RWPE2 (cell line): ENCODE results near the gene RNF115.
"Not testable (repeated sequence)": the region's sequence is repeated elsewhere in the genome, so short reads cannot be mapped to it uniquely, and the experiment has no call there.

Experiments used
- ATAC-seq: fragments of 200-7000 bp; cut with Tn5 transposase; 3 replicates; pipeline ENCODE4 v1.9.1; 2021; ENCODE audit warnings: low read depth
- DNase-seq: peaks from one replicate; pipeline ENCODE4 v3.0.0-alpha.2; 2020; ENCODE audit warnings: low spot score
- H3K27ac ChIP-seq: fragments of 450-650 bp; 2 replicates; pipeline ENCODE4 v1.5.1; 2017; ENCODE audit warnings: mild to moderate bottlenecking; ENCODE audit not compliant: poor library complexity, severe bottlenecking
- H3K27me3 ChIP-seq: fragments of 250-450 bp; sonication (Bioruptor Pico); 2 replicates; pipeline ENCODE4 v1.5.1; 2021; ENCODE audit warnings: mild to moderate bottlenecking, moderate library complexity; ENCODE audit not compliant: insufficient read depth, poor library complexity, severe bottlenecking
- H3K36me3 ChIP-seq: fragments of 250-450 bp; sonication (Bioruptor Pico); 2 replicates; pipeline ENCODE4 v1.5.1; 2020; ENCODE audit warnings: low read depth, mild to moderate bottlenecking, moderate library complexity
- H3K4me1 ChIP-seq: fragments of 250-450 bp; sonication (Bioruptor Pico); 2 replicates; pipeline ENCODE4 v1.5.1; 2021; ENCODE audit warnings: mild to moderate bottlenecking, moderate library complexity; ENCODE audit not compliant: insufficient read depth, poor library complexity, severe bottlenecking
- H3K4me3 ChIP-seq: fragments of 250-450 bp; sonication (Bioruptor Pico); 2 replicates; pipeline ENCODE4 v1.5.1; 2021; ENCODE audit warnings: mild to moderate bottlenecking, moderate library complexity; ENCODE audit not compliant: severe bottlenecking
- H3K9me3 ChIP-seq: fragments of 250-450 bp; sonication (Bioruptor Pico); 2 replicates; pipeline ENCODE4 v1.5.1; 2021; ENCODE audit warnings: mild to moderate bottlenecking, moderate library complexity; ENCODE audit not compliant: severe bottlenecking
- CTCF ChIP-seq: fragments of 450-650 bp; IDR thresholded peaks from one replicate; pipeline ENCODE4 v1.5.1; 2017; ENCODE audit warnings: mild to moderate bottlenecking, moderate library complexity; ENCODE audit not compliant: poor library complexity, severe bottlenecking

RNF115 gene

DNA sequence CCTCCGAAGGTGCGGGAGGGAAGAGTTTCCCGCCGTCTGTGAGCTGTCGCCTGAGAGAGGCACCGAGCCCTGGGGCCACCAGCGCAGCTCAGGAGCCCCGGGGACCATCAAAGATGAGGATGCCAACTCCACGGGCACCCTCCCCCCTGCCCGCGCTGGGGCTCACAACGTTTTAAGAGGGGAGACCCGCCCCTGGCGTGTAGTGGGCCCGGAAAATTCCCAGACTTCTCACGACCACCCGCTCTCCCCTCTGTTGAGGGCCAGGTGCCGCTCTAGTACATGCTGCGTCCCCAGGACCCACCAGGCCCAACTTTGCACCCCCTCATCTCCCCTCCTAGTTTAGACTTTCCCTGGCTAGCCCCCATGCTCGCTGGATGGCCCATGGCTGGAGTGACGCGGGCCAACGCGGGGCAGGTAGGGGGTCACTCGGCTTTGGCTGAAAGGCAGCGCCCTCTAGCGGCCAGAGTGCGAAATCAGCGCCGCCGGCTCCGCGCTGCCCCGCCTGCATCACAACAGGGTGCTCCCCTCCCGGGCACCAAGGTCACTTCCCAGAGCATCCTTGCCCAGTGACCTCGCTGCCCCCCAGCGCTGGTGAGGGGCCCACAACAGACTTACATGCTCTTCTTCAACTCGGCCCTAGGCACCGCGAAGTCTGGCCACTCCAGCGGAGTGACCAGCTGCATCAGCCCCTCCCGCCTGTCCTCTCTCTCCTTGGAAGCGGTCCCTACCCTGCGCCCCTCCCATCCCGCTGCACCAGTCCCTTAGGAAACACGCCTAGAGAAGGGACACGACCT lies 102.8 kb downstream of the RNF115 start:
- H3K4me3 ChIP-seq, result peak overlapping the region; percentile 5
- ATAC-seq, result peak; percentile 87
- H3K27me3 ChIP-seq, result no peaks in the 10 kb centered on the region
- no peaks in the 10 kb centered on the region for H3K36me3 ChIP-seq
- H3K9me3 ChIP-seq, result no peaks in the 10 kb centered on the region
- TF ChIP-seq CTCF, result peak; percentile 93
- no peak overlapping the region for H3K27ac ChIP-seq
- DNase-seq, result no peak
- H3K4me1 ChIP-seq, result no peaks in the 10 kb centered on the region

- H3K4me1 ChIP-seq, result no peaks in the 10 kb centered on the region
- ATAC-seq (peak; percentile 48; the same call in 2 of the 3 replicates), DNase-seq (no peak)
- H3K9me3 ChIP-seq, result no peaks in the 10 kb centered on the region
- no peak overlapping the region for H3K27ac ChIP-seq
- H3K4me3 ChIP-seq, result no peak overlapping the region
- TF ChIP-seq CTCF, result no peak
- no peaks in the 10 kb centered on the region for H3K27me3 ChIP-seq
- H3K36me3 ChIP-seq, result no peaks in the 10 kb centered on the region
These were observed 103.4 kb downstream of the RNF115 start for GRCh38 chr1:145720556-145720877.

DNA sequence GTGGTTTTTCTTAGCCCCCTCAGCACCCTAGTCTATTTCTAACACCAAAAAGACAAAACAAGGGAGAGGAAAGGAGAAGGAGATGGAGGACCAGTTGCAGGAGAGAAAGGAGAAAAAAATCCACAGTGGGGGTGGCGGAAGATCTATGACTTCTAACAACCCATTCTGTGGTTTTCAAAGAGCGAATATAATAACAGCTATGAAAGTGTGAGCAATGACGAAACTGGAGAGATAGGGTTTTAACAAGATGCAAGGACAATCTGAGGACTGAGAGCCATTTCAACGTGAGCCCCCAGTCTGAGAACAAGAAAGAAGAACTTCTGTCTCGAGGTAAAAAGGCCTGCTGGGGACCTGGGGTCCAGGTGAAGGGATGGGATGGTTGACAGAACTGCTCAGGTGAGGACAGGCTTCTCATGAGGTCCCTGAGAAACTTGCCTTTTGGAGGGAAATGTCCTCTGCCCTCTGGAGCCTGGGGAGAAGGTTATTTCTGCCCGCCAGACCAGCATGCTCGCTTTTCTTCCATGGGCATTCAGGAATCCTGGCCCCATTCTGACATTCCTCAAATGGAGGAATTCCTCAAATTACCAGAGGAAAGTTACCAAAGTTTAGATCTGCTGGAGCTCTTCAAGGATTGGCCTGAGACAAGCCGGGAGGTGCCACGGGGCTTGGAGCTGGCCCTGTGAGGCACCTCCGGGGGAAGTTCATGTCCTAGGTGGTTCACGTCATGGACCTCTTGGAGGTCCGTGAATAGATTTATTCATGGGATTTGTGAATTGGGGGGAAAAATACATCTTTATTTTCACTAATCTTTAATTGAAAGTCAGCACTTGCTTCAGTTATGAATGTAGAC lies 104.4 kb downstream of the RNF115 start, which contains the start of gene CD160:
Gene CD160, plus strand, starts transcription at position 270 of the 850 bp plus-strand sequence. CDS start 8,829 bp downstream, outside the sequence.
- Histone ChIP-seq H3K9me3 (no peaks in the 10 kb centered on the region), H3K4me3 (no peak within 1 kb of the TSS), H3K4me1 (no peaks in the 10 kb centered on the region), H3K27ac (no peak within 1 kb of the TSS), H3K36me3 (no peaks in the 10 kb centered on the region), H3K27me3 (no peaks in the 10 kb centered on the region)
- ATAC-seq (no peak), DNase-seq (no peak)
- no peak for TF ChIP-seq CTCF

- H3K27me3 ChIP-seq, ATAC-seq, H3K27ac ChIP-seq, H3K4me1 ChIP-seq, H3K9me3 ChIP-seq, DNase-seq, H3K36me3 ChIP-seq, H3K4me3 ChIP-seq: not testable (repeated sequence)
These were observed 105.4 kb downstream of the RNF115 start for GRCh38 chr1:145718465-145718864.

GRCh38 chr1:145717833-145718232 lies 106.1 kb downstream of the RNF115 start:
- H3K4me3 ChIP-seq, result no peak overlapping the region
- DNase-seq (no peak), ATAC-seq (no peak)
- no peaks in the 10 kb centered on the region for H3K4me1 ChIP-seq
- no peaks in the 10 kb centered on the region for H3K9me3 ChIP-seq
- H3K36me3 ChIP-seq, result no peaks in the 10 kb centered on the region
- H3K27me3 ChIP-seq, result no peaks in the 10 kb centered on the region
- no peak for TF ChIP-seq CTCF
- no peak overlapping the region for H3K27ac ChIP-seq
